ENCODE measurements around the gene NOS1AP. TPM values are rescaled to one million over a fixed set of nuclear protein-coding genes. Genes with fewer than 3 reads are reported as not detected.

The NOS1AP gene
- total and polyA plus RNA-seq, 2 experiments from 2014 or later = 5.8 to 6.6 TPM

- no peak overlapping the region for H3K27ac Mint-ChIP-seq
- peaks cover 63% of the 10 kb centered on the region for H3K4me1 Mint-ChIP-seq
These were observed 166.7 kb downstream of the NOS1AP start for GRCh38 chr1:162236201-162236600.

More at GRCh38 chr1:162236201-162236600, 166.7 kb downstream of the NOS1AP start:
- Histone ChIP-seq H4K20me1 (replicated peaks; ENCODE audit: insufficient read depth) (no peaks in the 10 kb centered on the region; the same call in 1 of the 2 replicates), H2AFZ (no peak overlapping the region), H3F3A (replicated peaks; ENCODE audit: low read depth) (no peaks in the 10 kb centered on the region), H3K9me2 (ENCODE audit: insufficient read depth) (peaks cover 7% of the 10 kb centered on the region; the same call in 1 of the 2 replicates), H3K27ac (ENCODE audit: low read depth) (no peak overlapping the region), H3K79me2 (replicated peaks; ENCODE audit: insufficient read depth) (peaks cover 9% of the 10 kb centered on the region; the same call in 1 of the 2 replicates), H3K4me1 (ENCODE audit: insufficient read depth) (peaks cover 17% of the 10 kb centered on the region), H3K4me3 (no peak overlapping the region), H3K36me3 (ENCODE audit: insufficient read depth) (no peaks in the 10 kb centered on the region), H3K27me3 (ENCODE audit: insufficient read depth) (no peaks in the 10 kb centered on the region), H3K4me2 (no peak overlapping the region)
- DNase-seq (ENCODE audit: low spot score) (no peak), ATAC-seq (no peak)
- TF ChIP-seq JUNB (IDR thresholded peaks at IDR 0.05; ENCODE audit: unreplicated experiment) (no peak), ETS1 (IDR thresholded peaks at IDR 0.05) (no peak), EZH2phosphoT487 (IDR thresholded peaks at IDR 0.05; ENCODE audit: unreplicated experiment) (no peak), CTCF (conservative IDR thresholded peaks at IDR 0.05; ENCODE audit: low read depth in 2 of 2) (no peak), NANOG (IDR thresholded peaks at IDR 0.05; ENCODE audit: borderline replicate concordance) (no peak), ZNF114 (CRISPR knock-in tag; IDR thresholded peaks at IDR 0.05) (no peak), ZNF462 (CRISPR knock-in tag; IDR thresholded peaks at IDR 0.05) (no peak), STAT1 (IDR thresholded peaks at IDR 0.05; ENCODE audit: unreplicated experiment) (no peak), EZH2 (IDR thresholded peaks at IDR 0.05; ENCODE audit: low read depth, unreplicated experiment) (no peak), ZNF331 (CRISPR knock-in tag; IDR thresholded peaks at IDR 0.05; ENCODE audit: low read depth) (no peak), REST (IDR thresholded peaks at IDR 0.05; ENCODE audit: unreplicated experiment) (no peak), CREB1 (CRISPR knock-in tag; IDR thresholded peaks at IDR 0.05; ENCODE audit: low read depth) (no peak), POLR2AphosphoS5 (IDR thresholded peaks at IDR 0.05; ENCODE audit: low read depth) (no peak)
- Mint-ChIP-seq H3K36me3 (ENCODE audit: low read depth) (no peaks in the 10 kb centered on the region), H3K27me3 (ENCODE audit: insufficient read depth, low read depth, poor library complexity) (peaks cover 3% of the 10 kb centered on the region), H3K9me3 (no peaks in the 10 kb centered on the region), H3K4me3 (no peak overlapping the region)
